Osteoblast (primary cell): ENCODE data around the gene FAM72A. TPM values are rescaled to one million over a fixed set of nuclear protein-coding genes. Genes with fewer than 3 reads are reported as not detected.
"Not testable (repeated sequence)": the region's sequence is repeated elsewhere in the genome, so short reads cannot be mapped to it uniquely, and the experiment has no call there.

Source experiments
- DNase-seq: peaks from one replicate; pipeline ENCODE4 v3.0.0; 2011; ENCODE audit warnings: low spot score, mixed read lengths; ENCODE audit not compliant: insufficient read length; ENCODE audit errors: missing footprints
- H2AFZ ChIP-seq: 2 replicates; pipeline ENCODE4 v1.6.0; 2011; ENCODE audit warnings: mild to moderate bottlenecking, low read length
- H3K27ac ChIP-seq: 2 replicates; pipeline ENCODE4 v1.5.1; 2011; ENCODE audit warnings: mild to moderate bottlenecking, low read depth, low read length, moderate library complexity
- H3K27me3 ChIP-seq: 2 replicates; pipeline ENCODE4 v1.6.0; 2012; ENCODE audit warnings: mild to moderate bottlenecking, control low read depth, inconsistent platforms, low read length, moderate library complexity; ENCODE audit not compliant: insufficient read depth
- H3K36me3 ChIP-seq: 2 replicates; pipeline ENCODE4 v1.5.1; 2011; ENCODE audit warnings: mild to moderate bottlenecking, low read length, control low read depth, moderate library complexity; ENCODE audit not compliant: insufficient read depth
- H3K4me1 ChIP-seq: 2 replicates; pipeline ENCODE4 v1.5.1; 2011; ENCODE audit warnings: mild to moderate bottlenecking, low read length, control low read depth, moderate library complexity; ENCODE audit not compliant: insufficient read depth
- H3K4me2 ChIP-seq: 2 replicates; pipeline ENCODE4 v1.6.0; 2011; ENCODE audit warnings: mild to moderate bottlenecking, low read length; ENCODE audit not compliant: insufficient read depth
- H3K4me3 ChIP-seq: fragments of 200-600 bp; sonication (generic); 3 replicates; pipeline ENCODE4 v1.5.1; 2012; ENCODE audit warnings: mild to moderate bottlenecking, low read length, inconsistent platforms; ENCODE audit not compliant: insufficient read depth
- H3K79me2 ChIP-seq: 2 replicates; pipeline ENCODE4 v1.6.0; 2012; ENCODE audit warnings: mild to moderate bottlenecking, low read length, control low read depth, inconsistent platforms; ENCODE audit not compliant: insufficient read depth
- H3K9me3 ChIP-seq: 2 replicates; pipeline ENCODE4 v1.5.1; 2011; ENCODE audit warnings: low read depth, low read length, control low read depth
- H4K20me1 ChIP-seq: 2 replicates; pipeline ENCODE4 v1.6.0; 2012; ENCODE audit warnings: mild to moderate bottlenecking, low read length, control low read depth; ENCODE audit not compliant: insufficient read depth
- total RNA-seq: library from RNA; depleted of rRNA; stranded (reverse); fragments of >200 nt; gene quantifications from 2 replicates; pipeline ENCODE4 v1.2.3, GENCODE V29; 2012

Gene FAM72A
- total RNA-seq, 1 donor: 2.2 TPM

DNA sequence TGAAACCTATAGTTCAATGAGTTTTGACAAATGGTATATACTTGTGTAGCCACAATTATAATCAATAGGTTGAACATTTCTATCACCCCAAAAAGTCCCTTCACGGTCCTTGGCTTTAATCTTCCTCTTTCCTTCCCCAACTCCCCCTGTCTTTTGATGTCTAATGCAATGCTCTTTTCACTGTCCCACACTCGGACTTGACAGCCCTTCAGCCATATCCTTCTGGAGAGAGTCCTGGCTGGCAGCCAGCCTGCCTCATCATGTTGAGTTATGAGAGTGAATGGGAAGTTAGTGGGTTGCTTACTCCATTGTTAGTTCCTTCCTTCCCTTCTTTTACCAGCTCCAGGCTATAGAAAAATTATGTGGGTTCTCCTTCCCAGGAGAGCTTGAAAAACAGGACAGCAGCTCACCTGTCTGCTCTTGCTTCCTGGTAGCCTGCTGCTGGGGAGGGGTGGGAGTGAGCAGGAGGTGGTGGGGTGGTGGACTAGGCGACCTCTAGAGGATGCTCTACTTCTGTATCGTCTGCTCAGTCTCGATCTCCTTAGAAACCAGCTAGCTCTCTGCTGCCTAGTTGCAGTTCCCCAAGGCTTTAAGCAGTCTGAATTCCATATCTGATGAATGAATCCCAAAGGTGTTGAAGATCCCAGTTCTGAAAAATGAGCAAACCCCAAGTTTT lies 30.5 kb upstream of the FAM72A start:
- H3K9me3 ChIP-seq, H3K4me1 ChIP-seq, H2AFZ ChIP-seq, H3K27ac ChIP-seq, H3K79me2 ChIP-seq, H3K27me3 ChIP-seq, DNase-seq, H3K36me3 ChIP-seq, H3K4me2 ChIP-seq, H3K4me3 ChIP-seq, H4K20me1 ChIP-seq: not testable (repeated sequence)

DNA sequence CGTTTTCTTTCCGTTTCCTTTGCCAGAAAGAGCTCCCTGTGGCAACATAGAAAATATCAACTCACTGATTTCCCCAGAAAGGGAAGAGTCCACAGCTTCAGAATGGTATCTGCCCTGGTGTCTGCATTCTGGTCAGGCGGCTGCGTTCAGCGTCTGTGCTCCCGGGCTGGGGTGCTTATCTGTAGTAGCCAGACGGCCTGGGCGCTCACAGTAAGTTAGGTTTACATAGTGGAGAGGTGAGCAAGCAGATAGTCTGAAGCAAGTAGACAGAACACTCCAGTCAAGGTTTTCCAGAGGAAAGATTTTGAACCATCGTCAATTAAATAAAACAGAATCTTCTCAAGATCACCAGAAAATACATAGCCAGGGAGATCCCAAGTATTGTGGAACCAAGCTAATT lies 29.4 kb upstream of the FAM72A start:
- not testable (repeated sequence) for DNase-seq, H3K4me3 ChIP-seq

DNA sequence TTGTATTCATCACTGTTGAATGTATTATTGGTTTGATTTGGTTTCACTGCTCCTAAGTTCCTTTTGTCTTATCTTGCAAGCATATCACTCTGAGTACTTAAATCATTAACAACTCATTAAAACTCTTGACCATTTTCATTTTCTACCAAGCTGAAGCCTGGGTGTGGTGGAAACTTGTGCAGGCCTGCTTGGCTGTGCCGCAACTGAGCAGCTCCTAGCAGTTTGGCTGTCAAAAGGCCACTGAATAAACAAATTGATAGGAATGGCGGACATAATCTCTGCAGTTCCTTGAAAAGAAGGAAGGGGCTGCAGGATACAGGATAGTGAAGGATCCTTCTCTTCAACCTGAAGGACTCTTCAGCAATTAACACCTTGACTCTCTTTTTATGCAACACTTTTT lies 26.6 kb upstream of the FAM72A start:
- H3K27ac ChIP-seq, H4K20me1 ChIP-seq, H3K27me3 ChIP-seq, H3K9me3 ChIP-seq, H3K4me3 ChIP-seq, H3K36me3 ChIP-seq, DNase-seq, H3K79me2 ChIP-seq, H3K4me1 ChIP-seq, H2AFZ ChIP-seq, H3K4me2 ChIP-seq: not testable (repeated sequence)

More for the DNA sequence above, 29.4 kb upstream of the FAM72A start:
- not testable (repeated sequence) for H3K9me3 ChIP-seq, H4K20me1 ChIP-seq, H3K4me2 ChIP-seq, H3K36me3 ChIP-seq, H2AFZ ChIP-seq, H3K27ac ChIP-seq, H3K79me2 ChIP-seq, H3K27me3 ChIP-seq, H3K4me1 ChIP-seq

DNA sequence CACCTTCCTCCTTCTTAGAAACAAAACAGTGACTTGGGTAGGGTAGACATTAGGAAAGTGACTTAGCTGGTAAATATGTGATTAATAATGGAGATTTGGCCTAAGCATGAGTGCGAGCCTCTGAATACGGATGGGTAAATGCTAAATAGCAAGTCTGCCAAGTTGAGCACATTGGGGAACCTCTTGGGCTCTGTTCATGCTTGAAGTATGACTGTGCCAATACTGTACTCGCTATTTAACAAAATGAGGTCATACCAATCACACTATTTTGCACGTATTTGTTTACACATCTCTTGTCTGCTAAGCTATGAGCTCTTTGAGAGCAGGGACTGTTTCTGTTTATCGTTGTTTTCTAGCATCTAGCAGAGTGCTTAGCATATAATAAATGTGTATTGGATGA lies 24.2 kb upstream of the FAM72A start:
- H3K4me3 ChIP-seq, H4K20me1 ChIP-seq, H2AFZ ChIP-seq, H3K79me2 ChIP-seq, DNase-seq, H3K4me1 ChIP-seq, H3K36me3 ChIP-seq, H3K4me2 ChIP-seq, H3K27ac ChIP-seq, H3K9me3 ChIP-seq, H3K27me3 ChIP-seq: not testable (repeated sequence)

DNA sequence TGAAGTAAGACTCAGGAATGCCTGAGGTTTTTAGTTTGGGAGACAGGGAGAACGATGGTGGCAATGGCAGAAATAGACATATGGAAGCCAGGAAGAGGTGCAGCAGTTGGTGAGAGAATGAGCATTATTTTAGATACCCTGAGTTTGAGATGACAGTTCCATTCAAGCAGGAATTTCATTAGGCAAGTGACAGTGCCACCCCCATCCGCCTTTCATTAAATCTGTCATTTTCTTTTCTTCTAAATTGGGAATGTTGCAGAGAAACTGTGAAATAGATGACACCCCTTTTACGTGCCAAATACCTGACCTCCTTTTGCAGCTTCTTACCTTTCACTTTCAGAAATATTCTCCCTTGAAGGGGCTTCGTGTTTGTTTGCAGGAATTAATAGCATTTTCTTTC lies 22.7 kb upstream of the FAM72A start:
- not testable (repeated sequence) for H3K27ac ChIP-seq, H4K20me1 ChIP-seq, DNase-seq, H3K4me2 ChIP-seq, H3K27me3 ChIP-seq, H3K79me2 ChIP-seq, H3K9me3 ChIP-seq, H3K4me1 ChIP-seq, H3K4me3 ChIP-seq, H2AFZ ChIP-seq, H3K36me3 ChIP-seq

DNA sequence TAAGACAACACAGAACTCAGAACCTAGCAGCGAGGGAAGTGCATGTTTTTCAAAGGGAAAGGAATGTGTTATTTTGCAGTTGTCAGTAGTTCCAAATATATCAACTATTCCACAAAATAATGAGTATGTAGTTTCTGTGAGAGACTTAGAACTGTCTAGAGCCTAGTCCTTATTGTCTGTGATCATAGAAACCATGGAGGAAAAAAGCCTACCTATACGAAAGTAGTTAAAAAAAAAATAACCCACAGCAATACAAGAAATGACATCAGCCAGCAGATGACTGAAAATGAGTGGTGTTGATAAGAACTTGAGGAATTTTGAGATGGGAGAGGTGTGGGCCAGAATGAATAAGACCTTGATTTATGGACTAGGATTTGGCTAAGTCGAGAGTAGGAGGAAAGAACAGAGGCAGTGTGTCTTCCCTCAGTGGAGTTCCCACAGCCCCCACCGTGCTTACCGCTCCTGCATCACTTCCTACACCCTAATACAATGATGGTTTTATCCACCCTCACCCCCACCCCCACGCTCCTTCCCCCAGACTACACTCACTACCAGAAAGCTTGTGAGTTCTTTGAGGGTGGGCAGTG lies 21.6 kb upstream of the FAM72A start:
- H2AFZ ChIP-seq, H3K79me2 ChIP-seq, H3K4me3 ChIP-seq, H3K4me1 ChIP-seq, H3K27ac ChIP-seq, H3K36me3 ChIP-seq, H4K20me1 ChIP-seq, H3K9me3 ChIP-seq, DNase-seq, H3K27me3 ChIP-seq, H3K4me2 ChIP-seq: not testable (repeated sequence)

DNA sequence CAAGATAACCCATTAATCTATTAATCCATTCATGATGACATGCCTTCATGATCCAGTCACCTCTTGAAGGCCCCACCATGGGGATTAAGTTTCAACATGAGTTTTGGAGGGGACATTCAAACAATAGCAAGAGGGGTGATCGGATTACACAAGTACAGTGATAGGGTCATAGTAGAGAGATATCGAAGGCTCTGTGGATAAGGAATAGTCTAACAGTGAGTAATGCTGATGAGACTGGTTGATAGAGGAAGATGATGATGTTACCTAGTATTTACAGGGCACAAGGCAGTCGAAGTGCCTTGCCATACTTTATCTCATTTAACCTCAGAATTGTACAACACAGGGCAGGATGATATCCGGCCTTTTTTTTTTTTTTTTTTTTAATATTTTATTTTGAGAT lies 18.9 kb upstream of the FAM72A start:
- H3K4me1 ChIP-seq, H2AFZ ChIP-seq, H3K36me3 ChIP-seq, H3K9me3 ChIP-seq, H3K4me2 ChIP-seq, H4K20me1 ChIP-seq, H3K79me2 ChIP-seq, H3K27me3 ChIP-seq, DNase-seq, H3K4me3 ChIP-seq, H3K27ac ChIP-seq: not testable (repeated sequence)

DNA sequence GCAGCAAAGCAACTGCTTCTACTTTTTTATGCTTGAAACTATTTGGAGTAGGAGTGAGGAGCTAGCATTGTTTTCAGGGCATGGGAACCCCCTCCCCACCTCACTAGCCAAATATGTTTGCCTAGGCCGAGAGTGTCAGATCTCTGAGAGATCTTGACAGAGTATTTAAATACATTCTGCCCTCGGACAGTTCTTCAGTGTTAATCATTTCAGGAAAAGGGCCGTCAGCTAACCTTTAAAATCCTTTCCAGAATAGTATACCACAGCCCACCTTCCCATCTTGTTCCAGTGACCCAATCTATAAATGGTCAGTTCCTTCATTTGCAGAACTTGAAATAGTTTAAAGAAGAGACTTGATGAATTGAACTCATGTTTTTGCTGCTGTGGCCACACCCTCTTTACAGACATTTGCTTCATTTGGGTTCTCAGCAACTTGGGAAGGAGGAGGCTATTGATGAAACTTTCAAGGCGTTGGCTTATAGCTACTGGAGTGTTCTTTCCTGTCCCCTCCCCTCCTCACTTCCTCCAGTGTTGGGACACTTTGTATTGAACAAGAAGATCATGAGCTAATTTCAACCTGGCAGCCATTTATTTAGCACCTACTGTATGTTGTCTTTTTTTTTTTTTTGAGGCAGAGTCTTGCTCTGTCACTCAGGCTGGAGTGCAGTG lies 17.8 kb upstream of the FAM72A start:
- peak overlapping the region; percentile 10 for H3K4me2 ChIP-seq

More for the DNA sequence above, 17.8 kb upstream of the FAM72A start:
- DNase-seq, H3K79me2 ChIP-seq, H3K4me3 ChIP-seq, H4K20me1 ChIP-seq, H3K9me3 ChIP-seq, H3K36me3 ChIP-seq, H3K27ac ChIP-seq, H2AFZ ChIP-seq, H3K27me3 ChIP-seq, H3K4me1 ChIP-seq: not testable (repeated sequence)
